GM21576 (cell line): ENCODE measurements around the gene PRRC1.

Experiments
- ATAC-seq: cut with Tn5 transposase; IDR thresholded peaks from one replicate; pipeline ENCODE4 v1.9.1; 2021; ENCODE audit warnings: mild to moderate bottlenecking, moderate library complexity; ENCODE audit not compliant: unreplicated experiment

Gene PRRC1

GRCh38 chr5:127602481-127602880 is 85.0 kb downstream of the PRRC1 start:
- no peak for ATAC-seq

- ATAC-seq = no peak
These were observed 85.7 kb downstream of the PRRC1 start for GRCh38 chr5:127602896-127603844.
